IPS-NIHi7 (cell line): ENCODE data around the gene ATF6.

Experiments used
- DNase-seq: peaks from one replicate; pipeline ENCODE4 v3.0.0; 2012; ENCODE audit warnings: mixed read lengths; ENCODE audit errors: extremely low spot score

The ATF6 gene

GRCh38 chr1:161936786-161937185 lies 170.7 kb downstream of the ATF6 start:
- DNase-seq = no peak

GRCh38 chr1:161940866-161941591 lies 174.9 kb downstream of the ATF6 start:
- DNase-seq = no peak

DNA sequence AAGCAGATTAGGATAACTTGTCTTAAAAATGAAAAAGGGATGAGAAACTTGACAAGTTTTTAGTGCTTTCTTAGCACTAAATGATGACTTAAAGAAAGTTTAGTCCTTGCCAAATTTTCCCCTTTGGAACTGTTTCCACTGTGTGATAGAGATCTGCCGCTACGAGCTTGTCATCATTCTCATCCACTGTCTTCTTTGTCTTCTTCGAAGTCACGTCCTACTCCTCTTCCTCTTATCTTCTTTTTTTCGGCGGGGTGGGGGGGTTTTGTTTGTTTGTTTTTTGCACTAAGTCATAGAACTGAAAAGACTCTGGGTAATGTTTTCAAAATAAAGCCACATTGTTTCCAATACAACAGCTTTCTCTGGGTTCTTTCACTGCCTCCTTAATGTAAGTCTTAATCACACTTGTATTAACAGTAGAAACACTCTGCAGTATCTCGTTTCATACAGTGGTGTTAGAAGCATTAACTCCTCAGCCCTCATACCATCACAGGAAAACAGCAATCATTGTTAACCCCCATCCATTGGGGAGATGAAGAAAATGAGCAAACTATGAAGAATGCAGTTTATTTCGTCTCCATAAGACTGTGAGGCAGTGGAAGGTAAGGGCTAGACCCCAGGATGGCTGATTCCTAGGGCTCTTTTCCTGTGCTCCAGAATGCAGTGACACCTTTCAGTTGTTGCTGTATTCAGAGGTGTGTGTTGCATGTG lies 175.8 kb downstream of the ATF6 start:
- DNase-seq = no peak

DNA sequence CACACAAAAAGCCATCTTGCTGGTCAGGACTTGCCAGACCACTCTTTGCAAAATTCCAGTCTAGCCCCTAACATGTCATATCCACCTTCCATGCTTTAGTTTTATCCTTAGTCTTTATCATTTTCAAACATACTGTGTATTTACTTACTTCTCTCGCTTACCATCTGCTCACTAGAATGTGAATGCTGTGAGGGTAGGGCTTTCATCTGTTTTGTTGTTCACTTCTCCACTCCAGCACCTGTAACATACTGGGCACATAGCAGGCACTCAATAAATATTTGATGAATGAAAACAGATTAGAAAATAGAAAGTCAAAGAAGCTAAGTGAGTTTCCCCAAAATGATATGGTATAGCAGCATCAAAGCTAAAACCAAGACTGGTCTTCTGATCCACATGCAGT lies 177.6 kb downstream of the ATF6 start:
- no peak for DNase-seq

DNA sequence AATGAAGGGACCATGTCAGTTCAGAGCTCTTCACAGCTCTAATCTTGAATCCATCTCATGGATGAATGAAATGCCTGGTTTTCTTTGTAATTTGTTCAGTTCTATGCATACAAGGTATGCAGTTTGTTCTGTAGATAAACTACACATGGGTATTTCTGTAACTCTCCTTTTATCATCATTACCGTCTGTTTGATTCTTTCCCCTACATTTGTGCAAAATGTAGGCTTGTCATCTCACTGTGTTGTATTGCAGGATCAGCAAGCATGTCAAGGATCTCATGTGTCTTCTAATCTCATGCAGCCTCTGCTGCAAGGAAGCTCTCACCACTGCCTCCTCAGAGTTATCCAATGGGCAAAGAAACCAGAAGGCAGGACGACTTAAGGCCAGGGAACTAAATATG lies 178.3 kb downstream of the ATF6 start:
- no peak for DNase-seq

DNA sequence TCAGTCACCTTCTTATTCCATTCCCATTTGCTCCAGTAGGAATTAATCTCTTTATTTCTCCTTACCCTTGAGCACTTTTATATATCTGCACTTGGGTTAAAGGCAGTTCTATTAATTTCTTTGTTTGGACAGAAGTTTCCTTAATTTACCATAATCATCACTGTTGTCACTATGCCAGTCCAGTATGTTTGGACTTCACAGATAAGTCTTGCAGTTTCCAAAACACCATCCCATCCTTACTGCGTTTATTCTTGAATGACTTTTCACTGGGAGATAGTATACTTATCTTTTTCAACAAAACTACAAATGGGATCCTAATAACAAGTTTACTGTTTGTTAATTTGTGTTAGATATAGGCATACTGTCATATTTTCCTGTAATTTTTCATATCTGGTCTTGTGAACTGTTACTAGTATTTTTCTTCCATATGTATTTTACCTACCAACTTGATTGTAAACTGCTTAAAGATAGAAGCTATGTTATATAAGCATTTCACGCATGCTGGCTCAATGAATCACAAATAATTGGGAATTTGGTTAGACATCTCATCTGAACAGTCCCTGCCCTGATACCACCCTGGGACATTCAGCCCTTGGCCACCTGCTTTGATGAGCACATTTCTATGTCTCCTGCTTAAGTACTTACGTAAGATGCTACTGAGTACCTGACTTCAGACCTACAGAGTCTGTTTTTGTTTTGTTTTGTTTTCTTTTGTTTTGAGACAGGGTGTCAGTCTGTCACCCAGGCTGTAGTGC lies 179.4 kb downstream of the ATF6 start:
- no peak for DNase-seq

DNA sequence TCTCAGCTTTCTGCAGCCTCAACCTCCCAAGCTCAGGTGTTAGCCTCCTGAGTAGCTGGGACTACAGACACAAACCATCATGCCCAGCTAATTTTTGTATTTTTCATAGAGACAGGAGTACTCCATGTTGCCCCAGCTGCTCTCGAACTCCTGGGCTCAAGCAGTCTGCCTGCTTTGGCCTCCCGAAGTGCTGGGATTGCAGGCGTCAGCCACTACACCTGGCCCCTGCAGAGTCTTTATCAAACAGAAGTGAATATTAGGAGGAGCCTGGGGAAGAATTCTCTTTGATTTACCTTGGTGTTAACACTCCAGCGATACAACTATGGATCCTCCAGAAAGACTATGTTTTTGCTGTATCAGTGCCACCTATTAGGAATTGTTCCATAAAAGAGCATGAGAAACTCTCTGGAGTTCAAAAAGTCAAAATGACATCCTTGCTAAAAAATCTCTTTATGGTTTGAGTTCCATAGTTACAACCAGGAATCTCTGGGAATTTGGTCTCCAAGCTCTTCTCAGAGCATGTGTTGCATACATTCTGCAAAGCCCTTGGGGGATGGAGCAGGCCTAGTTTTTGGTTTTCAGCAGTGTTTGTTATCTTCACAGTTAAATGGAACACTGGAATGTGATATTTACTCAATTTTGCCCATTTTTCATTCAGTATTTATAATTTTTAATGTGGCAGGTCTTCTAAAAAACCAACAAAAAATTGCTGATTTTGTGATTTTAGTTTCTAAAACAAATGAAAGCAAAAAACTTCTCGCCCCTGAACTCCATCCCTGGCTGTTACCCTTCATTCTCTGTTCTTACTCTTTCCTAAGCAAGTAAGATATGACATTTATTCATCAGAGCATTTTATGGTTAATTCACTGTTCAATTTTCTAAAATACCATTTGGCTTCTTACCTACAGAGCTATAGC lies 180.2 kb downstream of the ATF6 start:
- DNase-seq = no peak

DNA sequence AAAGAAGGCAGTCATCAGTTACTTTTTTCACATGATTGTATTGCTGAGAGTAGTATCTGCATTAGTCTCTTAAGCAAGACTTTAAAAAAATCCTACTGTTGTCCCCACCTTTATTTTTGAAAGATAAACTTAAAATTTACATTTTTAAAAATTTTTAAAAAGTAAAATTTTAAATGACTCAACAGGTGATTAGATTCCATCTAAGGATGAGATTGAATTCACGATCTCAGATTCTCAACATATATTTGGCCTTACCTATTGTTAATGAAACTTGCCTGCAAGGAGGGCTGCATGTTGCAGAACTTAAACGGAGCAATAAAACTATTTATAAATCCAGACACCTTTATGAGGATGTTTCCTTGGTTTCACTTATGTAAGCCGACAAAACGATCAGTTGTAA lies 182.3 kb downstream of the ATF6 start:
- no peak for DNase-seq

- DNase-seq = no peak
Observed at GRCh38 chr1:161949548-161949947, 183.4 kb downstream of the ATF6 start.

DNA sequence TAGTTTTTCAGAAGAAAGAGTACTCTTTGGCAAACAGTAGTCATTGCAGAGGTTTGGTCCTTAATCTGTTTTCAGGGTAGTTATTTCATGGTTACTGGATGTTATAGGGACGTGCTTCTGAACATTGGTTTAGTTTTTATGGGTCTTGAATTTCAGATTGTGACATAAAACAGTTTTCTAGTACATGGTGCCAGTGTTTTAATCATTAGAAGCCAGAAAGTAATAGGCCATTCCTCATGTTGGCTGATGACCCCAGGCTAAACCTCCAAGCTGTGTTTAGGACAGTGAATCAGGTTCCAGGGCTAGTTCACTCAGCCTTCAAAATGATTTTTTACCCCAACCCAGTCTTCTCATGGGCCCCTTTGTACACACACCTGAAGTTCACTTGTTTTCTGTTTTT lies 184.3 kb downstream of the ATF6 start:
- DNase-seq = no peak

- no peak for DNase-seq
Observed at GRCh38 chr1:161951646-161952045, 185.5 kb downstream of the ATF6 start.

- no peak for DNase-seq
Observed at GRCh38 chr1:161952607-161953172, 186.6 kb downstream of the ATF6 start.

DNA sequence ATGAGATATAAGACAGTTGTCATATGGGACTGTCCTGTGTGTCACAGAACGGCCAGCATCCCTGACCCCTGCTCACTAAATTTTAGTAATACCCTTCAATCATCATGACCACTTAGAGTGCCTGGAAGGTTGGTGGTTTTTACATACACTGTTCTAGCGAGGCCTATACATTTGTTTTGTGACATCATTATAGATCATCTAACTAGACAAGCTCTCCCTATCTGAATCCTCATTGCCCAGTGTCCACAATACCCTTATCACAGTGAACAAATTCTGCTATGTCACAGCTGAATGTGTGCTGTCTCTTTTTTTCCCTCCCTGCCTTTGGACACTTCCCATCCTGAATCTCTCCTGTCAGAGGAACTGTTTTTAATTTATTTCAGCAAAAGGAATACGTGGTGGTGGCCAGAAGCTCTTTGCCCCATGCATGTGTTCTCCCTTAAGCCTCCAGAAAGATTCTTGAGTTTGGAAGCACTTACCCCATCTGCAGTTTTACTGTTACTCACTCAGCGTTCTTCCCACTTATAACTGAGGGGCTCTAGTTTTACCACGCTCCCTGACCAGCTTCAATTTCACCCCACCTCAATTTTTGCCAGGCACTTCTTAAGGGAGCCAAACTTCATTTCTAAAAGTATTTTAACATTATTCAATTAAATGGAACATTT lies 187.3 kb downstream of the ATF6 start:
- DNase-seq = no peak

DNA sequence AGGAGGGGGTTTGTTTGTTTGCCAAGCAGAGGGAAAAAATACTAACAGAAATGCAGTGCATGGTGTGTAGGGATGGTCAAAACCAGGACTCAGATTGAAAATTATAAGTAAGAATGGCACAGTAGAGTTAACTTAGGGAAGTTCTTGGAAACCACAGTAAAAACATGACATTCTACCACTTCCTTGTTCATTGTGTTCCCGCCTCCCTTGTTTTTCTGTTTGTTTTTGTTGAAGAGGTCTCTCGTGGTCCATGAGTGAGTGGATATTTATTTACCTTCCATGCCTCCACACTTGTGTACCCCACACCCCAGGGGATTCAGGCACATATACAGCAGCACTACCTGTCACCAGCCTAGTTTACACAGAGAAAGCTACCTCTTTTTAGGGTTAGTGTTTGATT lies 187.9 kb downstream of the ATF6 start:
- no peak for DNase-seq

- DNase-seq = no peak
Observed at GRCh38 chr1:161954466-161954865, 188.3 kb downstream of the ATF6 start.

DNA sequence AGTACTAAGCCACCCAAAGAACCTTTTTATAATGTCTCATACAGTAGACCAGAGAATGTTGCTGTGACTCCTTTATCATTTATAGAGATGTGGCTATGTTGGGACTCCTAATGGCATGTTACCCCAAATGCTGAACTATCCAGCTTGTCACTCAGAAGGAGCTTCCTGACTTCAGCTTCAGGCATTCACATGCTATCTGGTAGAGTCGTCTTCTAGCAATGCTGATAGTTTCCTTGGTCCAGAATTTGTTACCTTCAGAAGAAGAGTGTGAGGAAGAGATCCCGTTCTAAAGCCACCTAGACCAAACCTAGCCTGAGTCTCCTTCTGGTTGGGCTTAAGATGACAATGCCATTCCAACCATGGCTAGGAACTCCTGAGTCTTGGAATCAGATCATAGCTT lies 189.5 kb downstream of the ATF6 start:
- DNase-seq = no peak

DNA sequence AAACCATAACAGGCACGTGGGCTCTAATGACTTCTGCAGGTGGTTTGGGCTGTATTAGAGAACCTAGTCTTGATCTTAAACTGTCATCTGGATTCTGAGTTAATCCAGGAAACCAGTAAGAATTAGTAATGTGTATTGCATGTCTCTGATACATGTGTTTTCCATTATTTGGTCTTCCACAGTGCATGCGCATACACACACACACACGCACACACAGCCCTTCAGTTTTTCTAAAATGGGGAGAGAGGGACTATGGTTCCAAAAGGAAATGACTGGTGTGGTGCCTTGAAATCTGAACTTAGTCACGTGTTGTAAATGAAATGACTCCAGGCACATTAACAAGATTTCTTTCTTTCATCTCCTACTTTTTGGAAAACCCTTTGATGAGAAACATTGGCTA lies 190.0 kb downstream of the ATF6 start:
- no peak for DNase-seq

DNA sequence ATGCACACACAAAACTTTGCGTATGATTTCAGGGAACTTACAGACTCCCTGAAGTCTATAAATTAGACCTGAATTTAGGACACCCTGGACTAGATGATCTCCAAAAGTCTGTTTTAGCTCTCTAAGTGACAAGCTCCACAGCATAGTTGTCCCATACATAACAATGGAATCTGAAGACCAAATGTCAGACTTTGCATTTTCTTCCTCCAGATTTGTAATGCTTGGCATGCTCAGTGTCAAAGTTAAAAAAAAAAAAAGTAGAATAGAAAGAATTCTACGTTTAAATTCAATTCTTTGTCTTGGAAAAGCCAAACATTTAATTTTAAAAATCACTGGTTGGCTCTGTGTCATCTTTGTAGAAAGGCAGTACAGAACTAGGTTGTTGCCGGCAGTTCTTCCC lies 190.8 kb downstream of the ATF6 start:
- no peak for DNase-seq

GRCh38 chr1:161958425-161958824 lies 192.3 kb downstream of the ATF6 start:
- no peak for DNase-seq

DNA sequence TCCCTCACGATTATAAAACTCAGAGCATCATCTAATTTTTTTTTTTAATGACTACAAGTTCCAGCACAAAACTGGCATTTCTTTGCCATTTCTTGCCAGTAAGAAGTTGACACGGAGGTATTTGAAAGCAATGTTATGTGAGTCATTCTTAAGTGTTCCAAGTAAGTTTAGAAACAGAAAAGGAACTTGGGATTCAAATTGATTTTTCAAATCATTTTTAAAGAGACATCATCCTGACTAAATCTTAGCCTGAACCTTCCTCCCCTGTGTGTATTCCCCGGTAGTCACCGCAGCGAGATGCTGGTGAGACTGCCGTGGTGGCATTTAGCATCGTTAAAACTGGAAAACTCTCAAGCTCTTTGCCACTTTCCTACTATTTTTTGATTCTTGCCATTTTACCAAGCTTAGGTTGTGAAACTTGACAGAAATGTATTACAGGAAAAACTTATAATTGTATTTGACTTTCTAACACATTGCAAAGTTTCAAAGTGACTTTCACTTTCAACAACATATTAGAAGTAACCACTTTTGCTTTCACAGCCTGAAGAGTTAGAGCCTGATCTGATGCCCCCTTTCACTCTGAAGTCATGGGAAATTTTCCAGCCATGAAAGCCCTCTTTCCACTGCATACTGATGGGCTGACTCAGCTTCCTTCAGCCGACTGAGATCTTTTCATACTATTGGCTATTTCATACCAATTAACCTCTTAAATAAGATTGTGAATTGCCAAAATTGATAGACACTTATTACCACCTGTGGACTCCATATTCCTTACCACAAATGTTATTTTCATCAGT lies 196.2 kb downstream of the ATF6 start:
- DNase-seq = no peak
